GM11168 (cell line): Measurements from ENCODE around the gene ITGA3.

Source experiments
- in situ Hi-C: fragments of 300-500 bp; cut with MboI; formaldehyde crosslinking; loops from one replicate; pipeline ENCODE4 v1.12.0; 2022; ENCODE audit warnings: low sequenced_read_pairs; ENCODE audit not compliant: unreplicated experiment

Gene ITGA3

GRCh38 chr17:50102164-50102991 lies 46.5 kb downstream of the ITGA3 start:
- in situ Hi-C loops = no loop called here

- in situ Hi-C loops = no loop called here
These were observed 47.3 kb downstream of the ITGA3 start for GRCh38 chr17:50103252-50103651.

- in situ Hi-C loops = no loop called here
These were observed 48.0 kb downstream of the ITGA3 start for GRCh38 chr17:50103941-50104340.

GRCh38 chr17:50105811-50106210 lies 49.9 kb downstream of the ITGA3 start:
- in situ Hi-C loops = no loop called here

GRCh38 chr17:50106393-50107131 lies 50.7 kb downstream of the ITGA3 start:
- in situ Hi-C loops = no loop called here

GRCh38 chr17:50107790-50108414 lies 52.0 kb downstream of the ITGA3 start:
- in situ Hi-C loops = no loop called here

GRCh38 chr17:50108556-50108955 lies 52.6 kb downstream of the ITGA3 start:
- in situ Hi-C loops = no loop called here

GRCh38 chr17:50109207-50109606 lies 53.3 kb downstream of the ITGA3 start:
- in situ Hi-C loops = no loop called here

- in situ Hi-C loops = no loop called here
These were observed 53.9 kb downstream of the ITGA3 start for GRCh38 chr17:50109785-50110184.

GRCh38 chr17:50110591-50111349 lies 54.9 kb downstream of the ITGA3 start:
- in situ Hi-C loops = no loop called here

- in situ Hi-C loops = no loop called here
These were observed 56.1 kb downstream of the ITGA3 start for GRCh38 chr17:50111673-50112655.

GRCh38 chr17:50112694-50113093 lies 56.8 kb downstream of the ITGA3 start:
- in situ Hi-C loops = no loop called here

- in situ Hi-C loops = no loop called here
These were observed 57.9 kb downstream of the ITGA3 start for GRCh38 chr17:50113624-50114320.

GRCh38 chr17:50114401-50114800 lies 58.5 kb downstream of the ITGA3 start:
- in situ Hi-C loops = no loop called here

GRCh38 chr17:50114849-50115357 lies 59.0 kb downstream of the ITGA3 start:
- in situ Hi-C loops = no loop called here

- in situ Hi-C loops = no loop called here
These were observed 59.8 kb downstream of the ITGA3 start for GRCh38 chr17:50115756-50116155.

- in situ Hi-C loops = no loop called here
These were observed 61.5 kb downstream of the ITGA3 start for GRCh38 chr17:50117202-50118051.
